ENCODE data around the gene CDC123. TPM values are rescaled to one million over a fixed set of nuclear protein-coding genes. Genes with fewer than 3 reads are reported as not detected.
"Not testable (repeated sequence)": the region's sequence is repeated elsewhere in the genome, so short reads cannot be mapped to it uniquely, and the experiment has no call there.

The CDC123 gene
- total and polyA plus RNA-seq, 2 donors = 57.8 to 83.7 TPM

DNA sequence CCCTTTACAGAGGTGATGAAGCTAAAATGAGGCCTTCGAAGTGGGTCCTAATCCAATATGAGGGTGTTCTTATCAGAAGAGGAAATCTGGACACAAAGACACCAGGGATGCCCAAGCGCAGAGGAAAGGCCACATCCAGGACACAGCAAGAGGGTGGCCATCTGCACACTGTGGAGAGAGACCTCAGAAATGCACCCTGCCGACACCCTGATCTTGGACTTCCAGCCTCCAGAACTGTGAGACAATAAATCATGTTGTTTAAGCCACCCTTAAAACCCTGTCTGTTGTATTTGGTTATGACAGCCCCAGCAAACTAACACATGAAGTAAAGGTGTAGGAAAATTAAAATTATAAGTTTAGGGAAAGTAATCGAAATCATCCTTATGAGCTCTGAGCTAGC lies 64.0 kb downstream of the CDC123 start:
- 86% methylated on average over 4 of the region's 4 CpGs for WGBS
- Histone ChIP-seq H3K36me3 (ENCODE audit: insufficient read depth) (no peaks in the 10 kb centered on the region), H3K4me3 (ENCODE audit: low read depth, low read length) (no peak overlapping the region), H3K4me1 (ENCODE audit: insufficient read depth) (no peaks in the 10 kb centered on the region), H3K27ac (ENCODE audit: low read depth) (no peak overlapping the region)
- no peak for DNase-seq (ENCODE audit: extremely low spot score)

GRCh38 chr10:12262278-12262981 lies 66.4 kb downstream of the CDC123 start:
- H3K27ac ChIP-seq (ENCODE audit: low read depth) = no peak overlapping the region
- DNase-seq (ENCODE audit: extremely low spot score) = no peak
- H3K4me1 ChIP-seq (ENCODE audit: insufficient read depth) = no peaks in the 10 kb centered on the region
- WGBS = 78% methylated on average over 3 of the region's 3 CpGs
- no peak overlapping the region for H3K4me3 ChIP-seq (ENCODE audit: low read depth, low read length)
- H3K36me3 ChIP-seq (ENCODE audit: insufficient read depth) = no peaks in the 10 kb centered on the region

GRCh38 chr10:12264204-12264940 lies 68.4 kb downstream of the CDC123 start:
- Histone ChIP-seq H3K27ac (ENCODE audit: low read depth) (no peak overlapping the region), H3K36me3 (ENCODE audit: insufficient read depth) (no peaks in the 10 kb centered on the region), H3K4me1 (ENCODE audit: insufficient read depth) (no peaks in the 10 kb centered on the region), H3K4me3 (ENCODE audit: low read depth, low read length) (peak overlapping the region; percentile 35)
- 26% methylated on average over 31 of the region's 31 CpGs for WGBS
- peak; percentile 40 for DNase-seq (ENCODE audit: extremely low spot score)

DNA sequence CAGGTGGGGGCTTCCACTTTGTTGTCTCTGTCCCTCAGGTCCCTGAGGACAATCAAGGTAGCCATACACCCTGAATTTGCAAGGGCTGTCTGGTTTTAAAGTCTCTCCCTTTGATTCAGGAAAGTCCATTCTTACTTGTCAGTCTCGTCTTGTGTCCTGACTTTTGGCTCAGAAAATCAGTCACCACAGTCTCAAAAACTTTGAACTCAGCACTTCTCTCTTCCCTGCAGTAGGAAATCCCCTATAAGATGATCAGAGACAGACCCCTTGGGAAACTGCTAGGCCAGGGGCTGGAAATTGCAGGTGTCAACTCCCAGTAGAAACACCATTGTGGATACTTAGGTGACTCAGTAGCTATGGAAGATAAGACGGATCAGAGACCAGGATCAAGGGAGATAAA lies 73.1 kb downstream of the CDC123 start:
- no peak for DNase-seq (ENCODE audit: extremely low spot score)

DNA sequence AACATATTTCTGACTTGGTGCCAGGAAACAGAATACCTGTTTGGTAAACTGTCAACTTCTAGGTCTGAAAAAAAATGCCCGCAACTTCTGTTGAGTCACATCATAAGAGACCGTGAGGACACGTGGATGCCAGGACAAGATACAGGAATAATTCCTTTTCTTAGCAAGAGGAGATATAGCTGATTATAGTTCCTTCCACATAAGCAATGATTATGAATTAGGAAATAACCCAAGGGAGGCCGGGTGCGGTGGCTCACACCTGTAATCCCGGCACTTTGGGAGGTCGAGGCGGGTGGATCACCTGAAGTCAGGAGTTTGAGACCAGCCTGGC lies 75.2 kb downstream of the CDC123 start:
- WGBS = 62% methylated on average over 8 of the region's 8 CpGs
- no peaks in the 10 kb centered on the region for H3K36me3 ChIP-seq (ENCODE audit: insufficient read depth)
- no peak for DNase-seq (ENCODE audit: extremely low spot score)
- no peak overlapping the region for H3K27ac ChIP-seq (ENCODE audit: low read depth)
- H3K4me3 ChIP-seq (ENCODE audit: low read depth, low read length) = no peak overlapping the region
- no peaks in the 10 kb centered on the region for H3K4me1 ChIP-seq (ENCODE audit: insufficient read depth)

More for the DNA sequence above, 73.1 kb downstream of the CDC123 start:
- WGBS = 80% methylated on average over 2 of the region's 2 CpGs
- Histone ChIP-seq H3K4me1 (ENCODE audit: insufficient read depth) (no peaks in the 10 kb centered on the region), H3K27ac (ENCODE audit: low read depth) (no peak overlapping the region), H3K4me3 (ENCODE audit: low read depth, low read length) (no peak overlapping the region), H3K36me3 (ENCODE audit: insufficient read depth) (no peaks in the 10 kb centered on the region)

GRCh38 chr10:12277862-12278261 lies 81.9 kb downstream of the CDC123 start:
- H3K36me3 ChIP-seq (ENCODE audit: insufficient read depth); H3K4me3 ChIP-seq (ENCODE audit: low read depth, low read length); H3K4me1 ChIP-seq (ENCODE audit: insufficient read depth); DNase-seq (ENCODE audit: extremely low spot score); H3K27ac ChIP-seq (ENCODE audit: low read depth): not testable (repeated sequence)
- 86% methylated on average over 7 of the region's 7 CpGs for WGBS

DNA sequence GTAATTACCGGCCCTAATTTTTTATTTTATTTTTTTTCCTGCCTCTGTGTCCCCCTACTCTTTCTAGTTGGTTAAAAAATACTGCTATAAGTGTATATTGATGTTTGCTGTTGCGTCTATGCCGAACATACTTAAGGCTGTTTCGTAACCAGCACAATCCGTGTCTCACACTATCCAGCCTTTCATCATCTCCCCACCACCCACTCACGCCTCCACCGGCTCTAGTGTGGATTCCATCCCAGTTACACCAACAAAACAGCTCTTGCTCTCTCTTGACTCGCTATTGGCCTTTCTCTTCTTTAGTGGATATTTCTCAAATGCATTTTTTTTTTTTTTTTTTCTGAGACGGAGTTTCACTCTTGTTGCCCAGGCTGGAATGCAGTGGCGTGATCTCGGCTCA lies 83.3 kb downstream of the CDC123 start:
- 87% methylated on average over 11 of the region's 11 CpGs for WGBS
- no peaks in the 10 kb centered on the region for H3K36me3 ChIP-seq (ENCODE audit: insufficient read depth)
- no peak overlapping the region for H3K27ac ChIP-seq (ENCODE audit: low read depth)
- H3K4me3 ChIP-seq (ENCODE audit: low read depth, low read length) = no peak overlapping the region
- DNase-seq (ENCODE audit: extremely low spot score) = no peak
- no peaks in the 10 kb centered on the region for H3K4me1 ChIP-seq (ENCODE audit: insufficient read depth)

GRCh38 chr10:12287772-12288171 lies 91.8 kb downstream of the CDC123 start:
- H3K4me1 ChIP-seq (ENCODE audit: insufficient read depth) = no peaks in the 10 kb centered on the region
- no peak for DNase-seq (ENCODE audit: extremely low spot score)

DNA sequence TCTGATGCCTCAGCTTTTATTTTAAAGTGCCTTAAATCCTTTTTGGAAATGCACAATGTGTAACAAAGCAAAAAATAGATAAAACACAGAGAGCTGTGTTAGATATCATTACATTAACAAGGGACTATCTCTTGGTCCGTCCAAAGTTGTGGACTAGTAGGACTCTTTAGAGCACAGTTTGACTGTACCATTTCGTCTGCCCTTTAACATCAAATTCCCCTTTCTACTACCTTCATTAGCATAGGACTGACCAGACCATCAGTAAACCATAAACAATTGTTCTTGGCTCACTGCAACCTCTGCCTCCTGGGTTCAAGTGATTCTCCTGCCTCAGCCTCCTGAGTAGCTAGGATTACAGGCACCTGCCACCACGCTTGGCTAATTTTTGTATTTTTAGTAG lies 101.8 kb downstream of the CDC123 start:
- 82% methylated on average over 3 of the region's 3 CpGs for WGBS
- not testable (repeated sequence) for H3K4me1 ChIP-seq (ENCODE audit: insufficient read depth); H3K27ac ChIP-seq (ENCODE audit: low read depth); H3K4me3 ChIP-seq (ENCODE audit: low read depth, low read length); H3K36me3 ChIP-seq (ENCODE audit: insufficient read depth); DNase-seq (ENCODE audit: extremely low spot score)

More at GRCh38 chr10:12287772-12288171, 91.8 kb downstream of the CDC123 start:
- Histone ChIP-seq H3K4me3 (ENCODE audit: low read depth, low read length) (no peak overlapping the region), H3K36me3 (ENCODE audit: insufficient read depth) (no peaks in the 10 kb centered on the region), H3K27ac (ENCODE audit: low read depth) (no peak overlapping the region)
- 93% methylated on average over 10 of the region's 10 CpGs for WGBS

- H3K36me3 ChIP-seq (ENCODE audit: insufficient read depth) = no peaks in the 10 kb centered on the region
- 93% methylated on average over 14 of the region's 14 CpGs for WGBS
- no peak overlapping the region for H3K4me3 ChIP-seq (ENCODE audit: low read depth, low read length)
- H3K4me1 ChIP-seq (ENCODE audit: insufficient read depth) = no peaks in the 10 kb centered on the region
- no peak for DNase-seq (ENCODE audit: extremely low spot score)
- H3K27ac ChIP-seq (ENCODE audit: low read depth) = no peak overlapping the region
Measured at GRCh38 chr10:12299222-12299965, 103.4 kb downstream of the CDC123 start.

Other genes starting within 250 kb of the CDC123 start
- 31.4 TPM for gene UPF2, start 153.4 kb upstream of the CDC123 start, total RNA-seq
- gene UPF2, start 153.4 kb upstream of the CDC123 start, polyA plus RNA-seq = 20.2 TPM
- 25.0 TPM for gene DHTKD1, start 127.2 kb upstream of the CDC123 start, total RNA-seq
- gene DHTKD1, start 127.2 kb upstream of the CDC123 start, polyA plus RNA-seq = 12.9 TPM
- gene SEC61A2, start 66.5 kb upstream of the CDC123 start, total RNA-seq = 19.9 TPM
- gene SEC61A2, start 66.5 kb upstream of the CDC123 start, polyA plus RNA-seq = 6.4 TPM
- gene NUDT5, start 297 bp upstream of the CDC123 start, total RNA-seq = 37.4 TPM
- 25.0 TPM for gene NUDT5, start 297 bp upstream of the CDC123 start, polyA plus RNA-seq
- 7.6 TPM for gene CAMK1D, start 153.4 kb downstream of the CDC123 start, total RNA-seq
- gene CAMK1D, start 153.4 kb downstream of the CDC123 start, polyA plus RNA-seq = 5.6 TPM